GM18951 (cell line): ENCODE data around the gene LAMP1.
"Not testable (repeated sequence)": the region's sequence is repeated elsewhere in the genome, so short reads cannot be mapped to it uniquely, and the experiment has no call there.

Source experiments
- POLR2A ChIP-seq: IDR thresholded peaks from 4 replicates; pipeline ENCODE4 v1.6.1; 2011; ENCODE audit warnings: mild to moderate bottlenecking; ENCODE audit not compliant: insufficient read length, insufficient read depth; ENCODE audit errors: extremely low read depth
- in situ Hi-C: fragments of 300-500 bp; cut with MboI; formaldehyde crosslinking; loops from one replicate; pipeline ENCODE4 v1.12.0; 2022; ENCODE audit warnings: low sequenced_read_pairs, mixed read lengths, inconsistent platforms; ENCODE audit not compliant: unreplicated experiment

Gene LAMP1

GRCh38 chr13:113296823-113297369 lies at the start of gene LAMP1:
Gene LAMP1 (plus strand): TSS chr13:113297239. CDS start chr13:113297435, 196 bp downstream.
- in situ Hi-C loops = no loop called here
- peak; percentile 71 for TF ChIP-seq POLR2A

- no peak for TF ChIP-seq POLR2A
- in situ Hi-C loops = no loop called here
Observed at GRCh38 chr13:113252516-113253095, 44.4 kb upstream of the LAMP1 start.

GRCh38 chr13:113257908-113258307 lies 39.1 kb upstream of the LAMP1 start:
- in situ Hi-C loops = not testable (repeated sequence)

GRCh38 chr13:113258321-113259054 lies 38.6 kb upstream of the LAMP1 start:
- TF ChIP-seq POLR2A = no peak
- in situ Hi-C loops = no loop called here

- TF ChIP-seq POLR2A = no peak
- in situ Hi-C loops = no loop called here
Observed at GRCh38 chr13:113260996-113261395, 36.0 kb upstream of the LAMP1 start.

GRCh38 chr13:113263016-113263415 lies 34.0 kb upstream of the LAMP1 start:
- in situ Hi-C loops = not testable (repeated sequence)

- in situ Hi-C loops = no loop called here
- TF ChIP-seq POLR2A = no peak
Observed at GRCh38 chr13:113267642-113268405, 29.2 kb upstream of the LAMP1 start.

GRCh38 chr13:113272031-113272430 lies 25.0 kb upstream of the LAMP1 start:
- TF ChIP-seq POLR2A = no peak
- in situ Hi-C loops = no loop called here

GRCh38 chr13:113272701-113273181 lies 24.3 kb upstream of the LAMP1 start:
- in situ Hi-C loops = no loop called here
- TF ChIP-seq POLR2A = no peak

- TF ChIP-seq POLR2A = no peak
Observed at GRCh38 chr13:113273321-113273720, 23.7 kb upstream of the LAMP1 start.

GRCh38 chr13:113273851-113274590 lies 23.0 kb upstream of the LAMP1 start:
- TF ChIP-seq POLR2A = no peak
- in situ Hi-C loops = no loop called here

More at GRCh38 chr13:113273321-113273720, 23.7 kb upstream of the LAMP1 start:
- in situ Hi-C loops = no loop called here

GRCh38 chr13:113274721-113275120 lies 22.3 kb upstream of the LAMP1 start:
- TF ChIP-seq POLR2A = no peak
- in situ Hi-C loops = no loop called here

- in situ Hi-C loops = no loop called here
- TF ChIP-seq POLR2A = no peak
Observed at GRCh38 chr13:113275387-113275786, 21.7 kb upstream of the LAMP1 start.
